ENCODE measurements around the gene KLHDC8B.

Gene KLHDC8B

DNA sequence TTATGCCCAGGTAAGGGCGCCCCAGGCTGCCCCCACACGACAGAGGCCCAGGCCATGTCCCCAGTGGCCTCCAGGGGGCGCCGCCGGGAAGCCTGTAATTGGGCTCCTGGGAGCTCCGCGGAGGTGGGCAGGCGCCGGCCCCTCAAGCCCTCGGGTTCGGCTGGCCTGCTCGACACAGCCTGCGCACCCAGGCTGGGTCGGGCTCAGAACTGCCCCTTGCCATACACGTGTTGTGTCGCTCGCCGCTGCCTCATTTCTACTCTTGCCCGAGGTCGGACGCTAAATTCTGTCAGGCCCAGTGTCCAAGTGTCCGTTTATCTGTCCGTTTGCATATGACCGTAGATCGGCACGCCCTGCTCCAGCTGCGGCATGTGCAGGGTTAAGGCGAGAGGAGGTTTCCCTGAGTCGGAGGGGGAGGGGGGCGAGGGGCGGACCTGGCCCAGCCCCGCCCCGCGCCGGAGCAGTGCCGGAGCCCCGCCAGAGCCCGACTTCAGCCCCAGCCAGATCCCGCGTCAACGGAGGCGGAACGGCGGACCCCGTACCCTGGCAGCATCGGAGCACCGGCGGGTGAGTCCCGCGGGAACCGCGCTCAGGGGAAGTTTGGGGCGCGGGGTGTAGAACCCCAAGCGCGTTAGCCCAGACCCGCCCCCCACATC lies at the start of gene KLHDC8B:
Gene KLHDC8B (plus strand): TSS at position 480 of the 656 bp plus-strand sequence. CDS start 1,172 bp downstream, outside the sequence.
- H3K4me3 ChIP-seq (ENCODE audit: low read length) = peak within 1 kb of the TSS; percentile 70
- DNase-seq (ENCODE audit: low read depth) = peak; percentile 55
- TF ChIP-seq, protein P1, sequence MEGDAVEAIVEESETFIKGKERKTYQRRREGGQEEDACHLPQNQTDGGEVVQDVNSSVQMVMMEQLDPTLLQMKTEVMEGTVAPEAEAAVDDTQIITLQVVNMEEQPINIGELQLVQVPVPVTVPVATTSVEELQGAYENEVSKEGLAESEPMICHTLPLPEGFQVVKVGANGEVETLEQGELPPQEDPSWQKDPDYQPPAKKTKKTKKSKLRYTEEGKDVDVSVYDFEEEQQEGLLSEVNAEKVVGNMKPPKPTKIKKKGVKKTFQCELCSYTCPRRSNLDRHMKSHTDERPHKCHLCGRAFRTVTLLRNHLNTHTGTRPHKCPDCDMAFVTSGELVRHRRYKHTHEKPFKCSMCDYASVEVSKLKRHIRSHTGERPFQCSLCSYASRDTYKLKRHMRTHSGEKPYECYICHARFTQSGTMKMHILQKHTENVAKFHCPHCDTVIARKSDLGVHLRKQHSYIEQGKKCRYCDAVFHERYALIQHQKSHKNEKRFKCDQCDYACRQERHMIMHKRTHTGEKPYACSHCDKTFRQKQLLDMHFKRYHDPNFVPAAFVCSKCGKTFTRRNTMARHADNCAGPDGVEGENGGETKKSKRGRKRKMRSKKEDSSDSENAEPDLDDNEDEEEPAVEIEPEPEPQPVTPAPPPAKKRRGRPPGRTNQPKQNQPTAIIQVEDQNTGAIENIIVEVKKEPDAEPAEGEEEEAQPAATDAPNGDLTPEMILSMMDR (conservative IDR thresholded peaks at IDR 0.05; ENCODE audit: low read depth, low read length) = peak; percentile 94

DNA sequence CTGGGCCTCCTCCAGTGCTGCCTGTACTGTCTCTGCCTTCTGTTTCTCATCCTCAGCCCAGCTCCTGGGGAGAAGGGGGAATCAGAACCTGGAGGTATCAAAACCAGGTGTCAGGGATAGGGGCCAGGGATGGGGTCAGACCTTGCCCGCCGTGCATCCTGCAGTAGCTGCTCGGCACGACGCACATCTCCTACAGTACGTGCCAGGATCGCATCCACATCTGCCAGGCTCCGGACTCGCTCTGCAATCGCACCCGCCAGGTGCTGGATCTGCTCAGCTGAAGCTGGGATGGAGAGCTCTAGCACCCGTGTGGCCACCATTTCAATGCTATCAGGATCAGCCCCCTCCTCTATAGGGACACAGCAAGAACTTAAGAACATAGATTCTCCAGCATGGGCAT lies 49.4 kb upstream of the KLHDC8B start:
- TF ChIP-seq, protein P1 (conservative IDR thresholded peaks at IDR 0.05; ENCODE audit: low read depth, low read length) = no peak
- no peak overlapping the region for H3K4me3 ChIP-seq (ENCODE audit: low read length)
- DNase-seq (ENCODE audit: low read depth) = no peak

DNA sequence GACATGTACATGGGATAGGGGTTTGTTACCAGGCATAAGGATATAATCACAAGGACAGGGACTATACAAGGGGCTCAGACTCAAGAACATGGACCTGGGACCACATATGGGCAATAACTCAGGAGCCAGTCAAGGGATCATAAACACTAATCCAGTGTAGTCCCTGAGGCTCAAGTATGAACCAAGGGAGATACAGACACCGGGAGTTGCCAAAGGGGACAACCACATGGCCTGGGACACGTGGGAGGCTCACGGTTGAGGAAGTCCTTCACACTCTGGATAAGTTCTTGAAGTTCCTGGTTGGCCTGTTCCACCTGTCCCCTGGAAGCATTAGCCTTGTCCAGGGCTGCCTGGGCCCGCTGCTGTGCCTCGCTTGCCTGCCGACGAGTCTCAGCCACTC lies 48.9 kb upstream of the KLHDC8B start:
- TF ChIP-seq, protein P1 (conservative IDR thresholded peaks at IDR 0.05; ENCODE audit: low read depth, low read length) = no peak

DNA sequence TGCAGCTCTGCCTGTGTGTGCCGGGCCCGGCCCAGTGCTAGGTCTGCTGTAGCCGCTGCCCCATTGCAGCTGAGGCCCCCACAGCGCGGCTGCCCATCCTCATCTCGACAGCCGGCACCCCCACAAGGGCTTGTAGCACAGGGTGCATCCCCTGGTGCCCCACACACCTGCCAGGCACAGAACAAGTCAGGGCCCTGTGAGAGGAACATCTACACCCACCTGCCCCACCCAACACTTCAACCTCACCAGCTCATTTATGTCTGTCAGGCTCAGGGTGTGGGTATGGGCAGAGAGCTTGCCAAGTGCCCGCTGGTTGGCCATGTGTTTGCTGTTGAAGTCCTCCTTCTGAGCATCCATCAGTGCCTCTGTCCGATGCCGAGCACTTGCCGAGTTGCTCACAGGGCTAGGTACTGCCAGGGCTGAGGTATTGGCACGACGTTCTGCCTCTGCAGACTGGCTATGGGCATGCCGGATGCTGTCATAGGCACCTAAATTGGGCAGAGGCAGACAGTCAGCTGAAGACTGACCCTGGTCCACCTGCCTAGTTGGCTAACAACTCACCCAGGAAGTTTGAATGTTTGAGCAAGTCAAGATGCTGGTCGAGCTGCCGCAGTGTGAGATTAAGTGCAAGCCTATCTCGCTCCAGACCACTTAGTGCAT lies 48.4 kb upstream of the KLHDC8B start:
- no peak for DNase-seq (ENCODE audit: low read depth)
- no peak overlapping the region for H3K4me3 ChIP-seq (ENCODE audit: low read length)
- TF ChIP-seq, protein P1 (conservative IDR thresholded peaks at IDR 0.05; ENCODE audit: low read depth, low read length) = no peak

More for the DNA sequence above, 48.9 kb upstream of the KLHDC8B start:
- DNase-seq (ENCODE audit: low read depth) = no peak
- no peak overlapping the region for H3K4me3 ChIP-seq (ENCODE audit: low read length)

DNA sequence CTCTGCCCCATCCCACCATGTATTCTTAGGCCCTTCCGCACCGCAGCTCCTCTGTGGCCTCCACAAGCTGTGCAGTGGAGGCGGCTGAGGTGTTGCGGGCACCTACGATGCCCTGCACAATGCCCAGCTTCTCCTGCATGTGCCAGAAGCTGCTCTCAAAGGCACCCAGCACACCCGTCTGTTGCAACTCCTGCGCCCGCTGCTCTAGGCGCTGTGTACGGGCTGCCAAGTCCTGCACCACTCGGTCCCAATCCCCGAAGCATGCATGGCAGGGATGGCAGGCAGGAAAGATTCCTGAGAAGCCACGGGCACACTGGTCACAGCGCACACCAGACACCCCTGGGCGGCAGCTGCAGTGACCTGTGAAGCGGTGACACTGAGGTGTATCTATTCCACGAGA lies 47.7 kb upstream of the KLHDC8B start:
- H3K4me3 ChIP-seq (ENCODE audit: low read length) = no peak overlapping the region
- TF ChIP-seq, protein P1 (conservative IDR thresholded peaks at IDR 0.05; ENCODE audit: low read depth, low read length) = no peak
- DNase-seq (ENCODE audit: low read depth) = no peak

DNA sequence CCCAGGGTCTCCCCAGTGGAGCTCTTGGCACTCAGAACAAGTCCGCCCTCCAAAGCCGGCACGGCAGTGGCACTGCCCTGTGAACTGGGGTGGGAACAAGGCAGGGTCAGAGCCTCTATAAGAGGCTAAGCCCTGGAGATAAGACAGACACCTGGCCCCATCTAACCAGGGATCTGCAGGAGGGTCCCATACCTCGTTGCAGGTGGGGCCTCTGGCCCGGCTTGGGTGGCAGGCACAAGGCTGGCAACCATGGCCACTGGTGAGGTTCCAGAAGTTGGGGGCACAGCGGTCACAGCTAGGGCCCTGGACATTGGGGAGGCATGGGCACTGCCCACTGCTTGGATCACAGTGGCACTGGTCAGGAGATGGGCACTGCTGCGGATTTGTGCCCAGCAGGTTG lies 47.2 kb upstream of the KLHDC8B start:
- TF ChIP-seq, protein P1 (conservative IDR thresholded peaks at IDR 0.05; ENCODE audit: low read depth, low read length) = no peak
- no peak overlapping the region for H3K4me3 ChIP-seq (ENCODE audit: low read length)
- DNase-seq (ENCODE audit: low read depth) = no peak
